Measurements from ENCODE around the gene ATP10A. TPM values are rescaled to one million over a fixed set of nuclear protein-coding genes. Genes with fewer than 3 reads are reported as not detected.
A peak's percentile ranks its signal among the peaks of the same experiment; 100 is the strongest.

Gene ATP10A
- total and polyA plus RNA-seq, 2 of the 8 experiments (the other 6 are each of a cell fraction or from before 2014, with no cell fraction given): 2.0 to 2.8 TPM

- H4K20me1 ChIP-seq (replicated peaks in 1 of 2; ENCODE audit: control insufficient read depth in 1 of 2, insufficient read depth in 2 of 2, low read length in 2 of 2): no peaks in the 10 kb centered on the region
- 89% methylated on average over 16 of the region's 17 CpGs; no CpG with 5 or more reads in 1 of the 2 experiments for WGBS, 2 experiments (ENCODE audit: extremely low coverage in 1 of 2, insufficient coverage in 1 of 2, insufficient read length in 1 of 2, insufficient replicate concordance in 2 of 2, low coverage in 1 of 2, low lambda C conversion rate in 2 of 2, missing lambda C conversion rate in 1 of 2)
- DNase-seq (ENCODE audit: low read depth in 1 of 2, low spot score in 2 of 2): no peak
- TF ChIP-seq ASH2L (IDR thresholded peaks at IDR 0.05; ENCODE audit: low read length) (no peak), SIN3A (conservative IDR thresholded peaks at IDR 0.05 in 1 of 2, IDR thresholded peaks at IDR 0.05 in 1 of 2; ENCODE audit: low read depth in 1 of 2, low read length in 2 of 2) (no peak), CBX5 (IDR thresholded peaks at IDR 0.05; ENCODE audit: low read depth, low read length) (no peak)
- H4K5ac ChIP-seq (ENCODE audit: insufficient read length, low read depth, low read length): no peak overlapping the region
- peak overlapping the region; percentile 47; the same call in 1 of the 2 replicates for H2BK5ac ChIP-seq (ENCODE audit: low read depth, low read length)
- H3K4ac ChIP-seq (replicated peaks; ENCODE audit: insufficient read length, low read depth, low read length): no peak overlapping the region
- no peaks in the 10 kb centered on the region for H3K27me3 ChIP-seq (replicated peaks in 1 of 4; ENCODE audit: control insufficient read depth in 3 of 4, extremely low read depth in 1 of 4, insufficient read depth in 3 of 4, low read length in 3 of 4)
- H2BK20ac ChIP-seq (ENCODE audit: low read length): peak overlapping the region; percentile 72; the same call in 1 of the 2 replicates
- no peaks in the 10 kb centered on the region for H3K36me3 ChIP-seq (ENCODE audit: control insufficient read depth in 2 of 4, insufficient read depth in 4 of 4, low read length in 3 of 4)
- peak overlapping the region; percentile 8 for H4K91ac ChIP-seq (replicated peaks; ENCODE audit: insufficient read length, low read length)
- no peak overlapping the region for H3K23ac ChIP-seq (ENCODE audit: insufficient read length)
- no peak overlapping the region for H3K27ac ChIP-seq (ENCODE audit: low read depth, low read length)
- H3K14ac ChIP-seq (ENCODE audit: insufficient read length): no peak overlapping the region
- H2BK15ac ChIP-seq (ENCODE audit: low read length): peak overlapping the region; percentile 83
- H3K18ac ChIP-seq (ENCODE audit: extremely low read depth, low read length): peak overlapping the region; percentile 57
- peak overlapping the region; percentile 65 for H2BK120ac ChIP-seq (replicated peaks; ENCODE audit: low read depth, low read length)
- no peaks in the 10 kb centered on the region for H3K9me3 ChIP-seq (ENCODE audit: insufficient read depth in 2 of 2, low read depth in 1 of 2, low read length in 1 of 2)
- no peak overlapping the region for H3K56ac ChIP-seq (replicated peaks; ENCODE audit: insufficient read length, low read depth, low read length)
- H2BK12ac ChIP-seq (ENCODE audit: low read depth, low read length): no peak overlapping the region; the same call in 1 of the 2 replicates
- CTCF ChIA-PET (ENCODE audit: partially characterized antibody): interaction anchor here (0.8 to 4.2 kb wide), 12 partner anchors 11 to 351 kb away, joined by 3 to 26 read pairs (median 4); no protein-coding TSS in a partner anchor
- peaks cover 0 to 10% (median 3%) of the 10 kb centered on the region in 4 experiments; a peak in 6 of 7 replicates for H3K4me1 ChIP-seq (replicated peaks in 1 of 4; ENCODE audit: control insufficient read depth in 3 of 4, insufficient read depth in 4 of 4, low read length in 3 of 4)
- FAIRE-seq: no peak
- H3K9ac ChIP-seq (replicated peaks in 1 of 4; ENCODE audit: extremely low read depth in 1 of 4, low read depth in 3 of 4, low read length in 3 of 4): no peak overlapping the region
- no peaks in the 10 kb centered on the region for H3K79me2 ChIP-seq (ENCODE audit: control insufficient read depth in 1 of 2, insufficient read depth in 2 of 2, low read length in 2 of 2)
- H2AK5ac ChIP-seq (ENCODE audit: low read depth, low read length): no peak overlapping the region; the same call in 1 of the 2 replicates
- POLR2A ChIA-PET (ENCODE audit: partially characterized antibody): interaction anchor here (0.5 to 1.1 kb wide), 4 partner anchors 26 to 549 kb away, joined by 3 to 4 read pairs (median 4); no protein-coding TSS in a partner anchor
- no peak overlapping the region for H4K8ac ChIP-seq (ENCODE audit: extremely low read depth, insufficient read depth, low read length)
- no peaks in the 10 kb centered on the region for H3K23me2 ChIP-seq (ENCODE audit: low read depth, low read length)
- no peaks in the 10 kb centered on the region for H3K79me1 ChIP-seq (ENCODE audit: low read depth, low read length)
- H3K4me3 ChIP-seq (ENCODE audit: extremely low read depth in 1 of 4, insufficient read depth in 2 of 4, low read depth in 3 of 4, low read length in 4 of 4): no peak overlapping the region
- no peak overlapping the region for H3K4me2 ChIP-seq (ENCODE audit: insufficient read depth in 1 of 2, low read depth in 2 of 2, low read length in 2 of 2)
- no peak overlapping the region for H2AFZ ChIP-seq (ENCODE audit: low read length)
These were observed 167.0 kb downstream of the ATP10A start for GRCh38 chr15:25695875-25696760.

All from H1 (cell line).